Esophagus muscularis mucosa (tissue), 3 donors: ENCODE data around the gene NUP133.

Experiments
- POLR2A ChIP-seq: fragments of 450-650 bp; IDR thresholded peaks from one replicate; pipeline ENCODE4 v1.6.1; 2017; ENCODE audit warnings: antibody characterized with exemption, moderate library complexity, mild to moderate bottlenecking, low read depth
- POLR2AphosphoS5 ChIP-seq, 2 donors: sonication (generic); formaldehyde crosslinking; IDR thresholded peaks; one replicate each; pipeline ENCODE4 v1.6.1; 2017; ENCODE audit warnings: antibody characterized with exemption in 2 of 2
- TF ChIP-seq, protein P1 (sequence below), 3 experiments: fragments of 200-600 bp in 2 of 3; fragments of 450-650 bp in 1 of 3; sonication (generic) in 2 of 3; IDR thresholded peaks; one replicate each; pipeline ENCODE4 v1.5.1; 2017 to 2019; ENCODE audit warnings: antibody characterized with exemption in 3 of 3, mild to moderate bottlenecking in 2 of 3, moderate library complexity in 1 of 3

DNA sequence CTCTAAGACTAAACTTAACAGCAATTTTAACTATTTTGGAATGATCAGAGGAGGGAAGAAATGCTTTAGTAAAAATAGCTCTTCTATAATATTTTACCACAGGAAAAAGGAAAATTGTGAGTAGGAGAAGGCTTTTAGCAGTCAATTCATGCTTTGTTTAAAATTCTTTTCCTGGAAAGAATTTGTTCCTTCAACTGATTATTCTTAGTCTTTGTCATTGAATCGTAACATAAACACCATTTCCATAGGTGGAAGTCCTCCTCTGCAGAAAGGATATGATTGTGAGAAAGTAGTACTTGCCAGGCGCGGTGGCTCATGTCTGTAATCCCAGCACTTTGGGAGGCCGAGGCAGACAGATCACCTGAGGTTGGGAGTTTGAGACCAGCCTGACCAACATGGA is 62.3 kb downstream of the NUP133 start:
- TF ChIP-seq, protein P1, sequence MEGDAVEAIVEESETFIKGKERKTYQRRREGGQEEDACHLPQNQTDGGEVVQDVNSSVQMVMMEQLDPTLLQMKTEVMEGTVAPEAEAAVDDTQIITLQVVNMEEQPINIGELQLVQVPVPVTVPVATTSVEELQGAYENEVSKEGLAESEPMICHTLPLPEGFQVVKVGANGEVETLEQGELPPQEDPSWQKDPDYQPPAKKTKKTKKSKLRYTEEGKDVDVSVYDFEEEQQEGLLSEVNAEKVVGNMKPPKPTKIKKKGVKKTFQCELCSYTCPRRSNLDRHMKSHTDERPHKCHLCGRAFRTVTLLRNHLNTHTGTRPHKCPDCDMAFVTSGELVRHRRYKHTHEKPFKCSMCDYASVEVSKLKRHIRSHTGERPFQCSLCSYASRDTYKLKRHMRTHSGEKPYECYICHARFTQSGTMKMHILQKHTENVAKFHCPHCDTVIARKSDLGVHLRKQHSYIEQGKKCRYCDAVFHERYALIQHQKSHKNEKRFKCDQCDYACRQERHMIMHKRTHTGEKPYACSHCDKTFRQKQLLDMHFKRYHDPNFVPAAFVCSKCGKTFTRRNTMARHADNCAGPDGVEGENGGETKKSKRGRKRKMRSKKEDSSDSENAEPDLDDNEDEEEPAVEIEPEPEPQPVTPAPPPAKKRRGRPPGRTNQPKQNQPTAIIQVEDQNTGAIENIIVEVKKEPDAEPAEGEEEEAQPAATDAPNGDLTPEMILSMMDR (IDR thresholded peaks at IDR 0.05): no peak
- TF ChIP-seq POLR2AphosphoS5 (IDR thresholded peaks at IDR 0.05) (no peak), POLR2A (no peak)
